SK-N-MC (cell line): ENCODE data around the gene NUDC.

Experiments
- EZH2 ChIP-seq: fragments of 200-600 bp; sonication (generic); IDR thresholded peaks from one replicate; pipeline ENCODE4 v1.6.1; 2017; ENCODE audit warnings: antibody characterized with exemption
- POLR2AphosphoS5 ChIP-seq: IDR thresholded peaks from 2 replicates; pipeline ENCODE4 v1.6.1; 2012; ENCODE audit warnings: mild to moderate bottlenecking, low read depth, low read length, borderline replicate concordance

DNA sequence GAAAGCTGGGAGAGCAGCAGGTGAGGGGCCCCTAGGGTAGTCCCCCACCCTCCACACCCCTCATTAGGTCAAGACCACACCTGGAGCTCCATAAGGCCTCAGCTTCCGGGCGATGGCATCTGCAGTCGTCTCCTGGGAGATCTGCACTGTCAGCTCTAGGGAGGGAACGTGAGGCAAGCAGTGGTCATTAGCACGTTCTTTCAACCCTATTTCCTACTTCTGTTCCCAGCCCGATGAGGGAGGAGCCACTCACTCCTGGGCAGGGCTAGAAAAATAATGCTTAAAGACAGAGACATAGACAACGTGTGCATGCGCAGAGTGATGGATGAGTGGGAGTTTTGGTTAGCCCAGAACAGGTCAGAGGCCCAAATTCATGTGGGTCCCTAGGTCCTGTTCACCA is 29.1 kb downstream of the NUDC start:
- TF ChIP-seq EZH2 (no peak), POLR2AphosphoS5 (no peak)
